ENCODE results near the gene MTNR1B. TPM values are rescaled to one million over a fixed set of nuclear protein-coding genes. Genes with fewer than 3 reads are reported as not detected.

Gene MTNR1B
- polyA plus RNA-seq, 1 of the 3 experiments (the other 2 are of a cell fraction) = not detected

GRCh38 chr11:93002380-93002779, 32.9 kb downstream of the MTNR1B start:
- TF ChIP-seq GABPA (IDR thresholded peaks at IDR 0.05; ENCODE audit: low read depth) (no peak), EP300 (IDR thresholded peaks at IDR 0.05; ENCODE audit: borderline replicate concordance in 1 of 2, low read depth in 1 of 2, low read length in 1 of 2) (no peak), USF2 (IDR thresholded peaks at IDR 0.05; ENCODE audit: borderline replicate concordance, low read depth, low read length) (no peak), ELF1 (IDR thresholded peaks at IDR 0.05) (no peak), TEAD4 (IDR thresholded peaks at IDR 0.05; ENCODE audit: borderline replicate concordance, insufficient read depth) (no peak), FOXJ3 (CRISPR knock-in tag; IDR thresholded peaks at IDR 0.05) (no peak), RCOR1 (IDR thresholded peaks at IDR 0.05; ENCODE audit: low read length) (no peak)
- POLR2A ChIA-PET = no interaction called here
- no peaks in the 10 kb centered on the region for H3K27me3 ChIP-seq (ENCODE audit: insufficient read depth)
- no peaks in the 10 kb centered on the region for H3K9me2 ChIP-seq
- no peak overlapping the region for H3K9ac ChIP-seq
- no peaks in the 10 kb centered on the region for H3K9me3 ChIP-seq
- no peaks in the 10 kb centered on the region for H3K36me3 ChIP-seq (replicated peaks in 1 of 2; ENCODE audit: control insufficient read depth in 1 of 2, insufficient read depth in 2 of 2, low read length in 1 of 2)
- CTCF ChIA-PET = no interaction called here
- no peak overlapping the region for H3K4me3 ChIP-seq (ENCODE audit: low read depth in 2 of 2, low read length in 1 of 2)
- H3K79me2 ChIP-seq (ENCODE audit: insufficient read depth) = no peaks in the 10 kb centered on the region
- H3K4me2 ChIP-seq = no peak overlapping the region
- WGBS (ENCODE audit: low lambda C conversion rate) = 91% methylated on average over 3 of the region's 3 CpGs
- H2AFZ ChIP-seq (ENCODE audit: low read depth) = no peak overlapping the region
- no peak for DNase-seq
- peaks cover 24% of the 10 kb centered on the region for H3F3A ChIP-seq (replicated peaks; ENCODE audit: insufficient read depth)
- no peaks in the 10 kb centered on the region for H4K20me1 ChIP-seq (ENCODE audit: insufficient read depth)
- no peak overlapping the region for H3K27ac ChIP-seq (ENCODE audit: low read depth in 2 of 2, low read length in 1 of 2)
- peaks cover 6% of the 10 kb centered on the region in 2 experiments; a peak in 2 of 4 replicates for H3K4me1 ChIP-seq (ENCODE audit: control insufficient read depth in 1 of 2, insufficient read depth in 2 of 2, low read depth in 1 of 2, low read length in 1 of 2)

- Histone ChIP-seq H3K27me3 (ENCODE audit: insufficient read depth) (no peaks in the 10 kb centered on the region), H2AFZ (ENCODE audit: low read depth) (no peak overlapping the region), H4K20me1 (ENCODE audit: insufficient read depth) (no peaks in the 10 kb centered on the region), H3K9me3 (no peaks in the 10 kb centered on the region), H3K27ac (ENCODE audit: low read depth in 2 of 2, low read length in 1 of 2) (no peak overlapping the region), H3K36me3 (replicated peaks in 1 of 2; ENCODE audit: control insufficient read depth in 1 of 2, insufficient read depth in 2 of 2, low read length in 1 of 2) (no peaks in the 10 kb centered on the region), H3K4me3 (ENCODE audit: low read depth in 2 of 2, low read length in 1 of 2) (no peak overlapping the region), H3K4me1 (ENCODE audit: control insufficient read depth in 1 of 2, insufficient read depth in 2 of 2, low read depth in 1 of 2, low read length in 1 of 2) (peaks cover 6% of the 10 kb centered on the region in 2 experiments; a peak in 2 of 4 replicates), H3K9me2 (no peaks in the 10 kb centered on the region), H3K4me2 (no peak overlapping the region), H3F3A (replicated peaks; ENCODE audit: insufficient read depth) (peaks cover 14% of the 10 kb centered on the region), H3K9ac (no peak overlapping the region), H3K79me2 (ENCODE audit: insufficient read depth) (no peaks in the 10 kb centered on the region)
- no peak for DNase-seq
- ChIA-PET POLR2A (no interaction called here), CTCF (interaction anchor here (0.5 to 0.8 kb wide), 2 partner anchors 63 to 199 kb away, joined by 3 read pairs; no protein-coding TSS in a partner anchor)
- TF ChIP-seq NFIC (IDR thresholded peaks at IDR 0.05; ENCODE audit: borderline replicate concordance) (peak; percentile 59), RFX5 (IDR thresholded peaks at IDR 0.05; ENCODE audit: low read length) (no peak), TAF1 (IDR thresholded peaks at IDR 0.05; ENCODE audit: borderline replicate concordance, low read depth, low read length) (no peak), POLR2AphosphoS5 (IDR thresholded peaks at IDR 0.05; ENCODE audit: low read depth, low read length) (no peak), TCF12 (IDR thresholded peaks at IDR 0.05) (peak; percentile 67; the same call in 1 of the 2 replicates), CHD2 (IDR thresholded peaks at IDR 0.05; ENCODE audit: low read length, partially characterized antibody) (no peak), REST (IDR thresholded peaks at IDR 0.05; ENCODE audit: low read depth, low read length) (no peak), NRF1 (IDR thresholded peaks at IDR 0.05; ENCODE audit: low read depth, low read length) (no peak), GABPA (IDR thresholded peaks at IDR 0.05; ENCODE audit: low read depth) (no peak), FOXJ3 (CRISPR knock-in tag; IDR thresholded peaks at IDR 0.05) (no peak), FOXM1 (IDR thresholded peaks at IDR 0.05; ENCODE audit: low read depth) (no peak), MAX (IDR thresholded peaks at IDR 0.05; ENCODE audit: low read depth) (no peak), MXI1 (IDR thresholded peaks at IDR 0.05; ENCODE audit: low read depth, low read length) (no peak), ELF1 (IDR thresholded peaks at IDR 0.05) (no peak), SIN3A (IDR thresholded peaks at IDR 0.05; ENCODE audit: borderline replicate concordance, low read depth, low read length) (no peak), IRF3 (IDR thresholded peaks at IDR 0.05; ENCODE audit: low read depth, low read length) (no peak), JUND (IDR thresholded peaks at IDR 0.05) (peak; percentile 44; the same call in 1 of the 2 replicates), SMC3 (IDR thresholded peaks at IDR 0.05; ENCODE audit: low read depth, low read length) (no peak), EZH2phosphoT487 (IDR thresholded peaks at IDR 0.05; ENCODE audit: borderline replicate concordance, low read depth) (no peak), FOSL2 (IDR thresholded peaks at IDR 0.05; ENCODE audit: borderline replicate concordance, low read depth) (peak; percentile 29; the same call in 1 of the 2 replicates)
- no CpG with 5 or more reads among the region's 1 CpG for WGBS (ENCODE audit: low lambda C conversion rate)
Observed at GRCh38 chr11:93005239-93005638, 35.8 kb downstream of the MTNR1B start.

All from SK-N-SH (cell line).